ENCODE data around the gene COL6A5.
"Not testable (repeated sequence)": the region's sequence is repeated elsewhere in the genome, so short reads cannot be mapped to it uniquely, and the experiment has no call there.

COL6A5 gene

GRCh38 chr3:130323503-130323902 lies 22.0 kb upstream of the COL6A5 start:
- no peak for TF ChIP-seq ZNF274 (IDR thresholded peaks at IDR 0.05; ENCODE audit: low read depth, low read length)
- no peak for TF ChIP-seq YY1 (IDR thresholded peaks at IDR 0.05; ENCODE audit: insufficient read depth, insufficient read length)
- TF ChIP-seq SUZ12 (IDR thresholded peaks at IDR 0.05; ENCODE audit: extremely low read depth, insufficient read depth, insufficient read length), result no peak

GRCh38 chr3:130340766-130341165 lies 4.7 kb upstream of the COL6A5 start:
- TF ChIP-seq SUZ12 (IDR thresholded peaks at IDR 0.05; ENCODE audit: extremely low read depth, insufficient read depth, insufficient read length), result no peak
- no peak for TF ChIP-seq YY1 (IDR thresholded peaks at IDR 0.05; ENCODE audit: insufficient read depth, insufficient read length)
- no peak for TF ChIP-seq ZNF274 (IDR thresholded peaks at IDR 0.05; ENCODE audit: low read depth, low read length)
- Histone ChIP-seq H3K4me1 (ENCODE audit: insufficient read depth, insufficient read length) (no peaks in the 10 kb centered on the region), H3K9ac (ENCODE audit: insufficient read length, low read depth) (no peak overlapping the region), H3K27me3 (ENCODE audit: insufficient read depth, insufficient read length) (peaks cover 27% of the 10 kb centered on the region), H3K36me3 (ENCODE audit: insufficient read depth, insufficient read length, low read length) (no peaks in the 10 kb centered on the region), H3K9me3 (ENCODE audit: insufficient read depth, low read length) (no peaks in the 10 kb centered on the region), H3K4me3 (ENCODE audit: insufficient read length, low read depth) (no peak overlapping the region)
- DNase-seq (ENCODE audit: low read depth, low spot score), result no peak

More at GRCh38 chr3:130323503-130323902, 22.0 kb upstream of the COL6A5 start:
- H3K27me3 ChIP-seq (ENCODE audit: insufficient read depth, insufficient read length), result no peaks in the 10 kb centered on the region
- no peak overlapping the region for H3K9ac ChIP-seq (ENCODE audit: insufficient read length, low read depth)
- no peaks in the 10 kb centered on the region for H3K9me3 ChIP-seq (ENCODE audit: insufficient read depth, low read length)
- H3K4me1 ChIP-seq (ENCODE audit: insufficient read depth, insufficient read length), result no peaks in the 10 kb centered on the region
- no peaks in the 10 kb centered on the region for H3K36me3 ChIP-seq (ENCODE audit: insufficient read depth, insufficient read length, low read length)
- H3K4me3 ChIP-seq (ENCODE audit: insufficient read length, low read depth), result no peak overlapping the region
- DNase-seq (ENCODE audit: low read depth, low spot score), result no peak

- H3K9ac ChIP-seq (ENCODE audit: insufficient read length, low read depth), result no peak overlapping the region
- no peak overlapping the region for H3K4me3 ChIP-seq (ENCODE audit: insufficient read length, low read depth)
- TF ChIP-seq YY1 (IDR thresholded peaks at IDR 0.05; ENCODE audit: insufficient read depth, insufficient read length) (no peak), SUZ12 (IDR thresholded peaks at IDR 0.05; ENCODE audit: extremely low read depth, insufficient read depth, insufficient read length) (no peak), ZNF274 (IDR thresholded peaks at IDR 0.05; ENCODE audit: low read depth, low read length) (no peak)
- no peaks in the 10 kb centered on the region for H3K4me1 ChIP-seq (ENCODE audit: insufficient read depth, insufficient read length)
- DNase-seq (ENCODE audit: low read depth, low spot score), result no peak
- peaks cover 34% of the 10 kb centered on the region for H3K27me3 ChIP-seq (ENCODE audit: insufficient read depth, insufficient read length)
- H3K9me3 ChIP-seq (ENCODE audit: insufficient read depth, low read length), result no peaks in the 10 kb centered on the region
- H3K36me3 ChIP-seq (ENCODE audit: insufficient read depth, insufficient read length, low read length), result no peaks in the 10 kb centered on the region
These were observed 4.1 kb upstream of the COL6A5 start for GRCh38 chr3:130341388-130341787.

GRCh38 chr3:130341882-130342281 lies 3.6 kb upstream of the COL6A5 start:
- Histone ChIP-seq H3K9ac (ENCODE audit: insufficient read length, low read depth) (no peak overlapping the region), H3K36me3 (ENCODE audit: insufficient read depth, insufficient read length, low read length) (no peaks in the 10 kb centered on the region), H3K9me3 (ENCODE audit: insufficient read depth, low read length) (no peaks in the 10 kb centered on the region), H3K4me1 (ENCODE audit: insufficient read depth, insufficient read length) (no peaks in the 10 kb centered on the region), H3K27me3 (ENCODE audit: insufficient read depth, insufficient read length) (peaks cover 39% of the 10 kb centered on the region), H3K4me3 (ENCODE audit: insufficient read length, low read depth) (no peak overlapping the region)
- DNase-seq (ENCODE audit: low read depth, low spot score), result no peak
- TF ChIP-seq YY1 (IDR thresholded peaks at IDR 0.05; ENCODE audit: insufficient read depth, insufficient read length) (no peak), SUZ12 (IDR thresholded peaks at IDR 0.05; ENCODE audit: extremely low read depth, insufficient read depth, insufficient read length) (no peak), ZNF274 (IDR thresholded peaks at IDR 0.05; ENCODE audit: low read depth, low read length) (no peak)

- Histone ChIP-seq H3K27me3 (ENCODE audit: insufficient read depth, insufficient read length) (peaks cover 49% of the 10 kb centered on the region), H3K4me3 (ENCODE audit: insufficient read length, low read depth) (no peak overlapping the region), H3K36me3 (ENCODE audit: insufficient read depth, insufficient read length, low read length) (no peaks in the 10 kb centered on the region), H3K4me1 (ENCODE audit: insufficient read depth, insufficient read length) (no peaks in the 10 kb centered on the region), H3K9me3 (ENCODE audit: insufficient read depth, low read length) (no peaks in the 10 kb centered on the region), H3K9ac (ENCODE audit: insufficient read length, low read depth) (no peak overlapping the region)
- no peak for DNase-seq (ENCODE audit: low read depth, low spot score)
- no peak for TF ChIP-seq YY1 (IDR thresholded peaks at IDR 0.05; ENCODE audit: insufficient read depth, insufficient read length)
- TF ChIP-seq SUZ12 (IDR thresholded peaks at IDR 0.05; ENCODE audit: extremely low read depth, insufficient read depth, insufficient read length), result no peak
- no peak for TF ChIP-seq ZNF274 (IDR thresholded peaks at IDR 0.05; ENCODE audit: low read depth, low read length)
These were observed 2.4 kb upstream of the COL6A5 start for GRCh38 chr3:130342821-130343661.

GRCh38 chr3:130348258-130348657 lies 2.8 kb downstream of the COL6A5 start:
- not testable (repeated sequence) for H3K4me3 ChIP-seq (ENCODE audit: insufficient read length, low read depth); H3K9me3 ChIP-seq (ENCODE audit: insufficient read depth, low read length); H3K36me3 ChIP-seq (ENCODE audit: insufficient read depth, insufficient read length, low read length); H3K4me1 ChIP-seq (ENCODE audit: insufficient read depth, insufficient read length); DNase-seq (ENCODE audit: low read depth, low spot score); H3K9ac ChIP-seq (ENCODE audit: insufficient read length, low read depth)
- peaks cover 46% of the 10 kb centered on the region for H3K27me3 ChIP-seq (ENCODE audit: insufficient read depth, insufficient read length)

- no peaks in the 10 kb centered on the region for H3K27me3 ChIP-seq (ENCODE audit: insufficient read depth, insufficient read length)
- H3K4me1 ChIP-seq (ENCODE audit: insufficient read depth, insufficient read length), result no peaks in the 10 kb centered on the region
- no peaks in the 10 kb centered on the region for H3K9me3 ChIP-seq (ENCODE audit: insufficient read depth, low read length)
- no peak for TF ChIP-seq SUZ12 (IDR thresholded peaks at IDR 0.05; ENCODE audit: extremely low read depth, insufficient read depth, insufficient read length)
- no peak for TF ChIP-seq YY1 (IDR thresholded peaks at IDR 0.05; ENCODE audit: insufficient read depth, insufficient read length)
- no peak for TF ChIP-seq ZNF274 (IDR thresholded peaks at IDR 0.05; ENCODE audit: low read depth, low read length)
- H3K36me3 ChIP-seq (ENCODE audit: insufficient read depth, insufficient read length, low read length), result no peaks in the 10 kb centered on the region
- H3K9ac ChIP-seq (ENCODE audit: insufficient read length, low read depth), result no peak overlapping the region
- no peak for DNase-seq (ENCODE audit: low read depth, low spot score)
- no peak overlapping the region for H3K4me3 ChIP-seq (ENCODE audit: insufficient read length, low read depth)
These were observed 9.0 kb downstream of the COL6A5 start for GRCh38 chr3:130354430-130354829.

All from NT2/D1 (cell line).